CD14-positive monocyte (primary cell): ENCODE data around the gene CCDC85C. TPM values are rescaled to one million over a fixed set of nuclear protein-coding genes. Genes with fewer than 3 reads are reported as not detected.

Experiments
- DNase-seq, 3 donors: peaks; one replicate each; pipeline ENCODE4 v3.0.0-alpha.2; 2011 to 2022
- H2AFZ ChIP-seq: 2 replicates; pipeline ENCODE4 v1.6.0; 2012; ENCODE audit warnings: mild to moderate bottlenecking, low read depth, low read length, inconsistent platforms; ENCODE audit not compliant: insufficient read depth, poor library complexity, severe bottlenecking
- H3K27ac ChIP-seq, 2 donors: 1 replicate in 1 of 2; 2 replicates in 1 of 2; pipeline ENCODE4 v1.5.1; 2012 to 2013; ENCODE audit warnings: low read length in 2 of 2, control low read depth in 1 of 2, inconsistent platforms in 1 of 2, low read depth in 1 of 2, mild to moderate bottlenecking in 1 of 2
- H3K27me3 ChIP-seq, 2 donors: one replicate each; pipeline versions ENCODE4 v1.6.0 to v1.6.1; 2011 to 2013; ENCODE audit warnings: low read length in 2 of 2; ENCODE audit not compliant: control insufficient read depth in 2 of 2, insufficient read depth in 2 of 2
- H3K36me3 ChIP-seq, 2 donors: replicated peaks in 1 of 2; 1 replicate in 1 of 2; 2 replicates in 1 of 2; pipeline versions ENCODE4 v1.5.1 to v1.6.1; 2012 to 2013; ENCODE audit warnings: low read length in 2 of 2, control low read depth in 1 of 2, inconsistent platforms in 1 of 2, mild to moderate bottlenecking in 1 of 2; ENCODE audit not compliant: insufficient read depth in 2 of 2, control insufficient read depth in 1 of 2
- H3K4me1 ChIP-seq, 2 donors: 1 replicate in 1 of 2; 2 replicates in 1 of 2; pipeline versions ENCODE4 v1.5.1 to v1.6.1; 2012 to 2013; ENCODE audit warnings: low read length in 2 of 2, control low read depth in 1 of 2, inconsistent platforms in 1 of 2, mild to moderate bottlenecking in 1 of 2, moderate library complexity in 1 of 2; ENCODE audit not compliant: insufficient read depth in 2 of 2, control insufficient read depth in 1 of 2
- H3K4me2 ChIP-seq: replicated peaks from 2 replicates; pipeline ENCODE3; 2012; ENCODE audit warnings: low read length, moderate library complexity, mild to moderate bottlenecking; ENCODE audit not compliant: poor library complexity, severe bottlenecking; ENCODE audit errors: extremely low read depth
- H3K4me3 ChIP-seq, 3 experiments: fragments of 200-600 bp in 1 of 3; sonication (generic) in 1 of 3; replicated peaks in 1 of 3; 1 replicate in 2 of 3; 2 replicates in 1 of 3; pipeline ENCODE4 v1.5.1; 2011 to 2013; ENCODE audit warnings: low read length in 3 of 3, mild to moderate bottlenecking in 3 of 3, control low read depth in 2 of 3, low read depth in 2 of 3, inconsistent platforms in 1 of 3, moderate library complexity in 1 of 3
- H3K79me2 ChIP-seq: 2 replicates; pipeline ENCODE4 v1.6.0; 2012; ENCODE audit warnings: mild to moderate bottlenecking, control low read depth, inconsistent platforms, low read length, moderate library complexity; ENCODE audit not compliant: insufficient read depth
- H3K9ac ChIP-seq: 2 replicates; pipeline ENCODE4 v1.6.0; 2017; ENCODE audit warnings: low read length, mild to moderate bottlenecking; ENCODE audit not compliant: insufficient read depth, poor library complexity, severe bottlenecking
- H3K9me3 ChIP-seq, 2 donors: replicated peaks in 1 of 2; 1 replicate in 1 of 2; 2 replicates in 1 of 2; pipeline versions ENCODE4 v1.5.1 to v1.6.1; 2012 to 2013; ENCODE audit warnings: low read length in 2 of 2, control low read depth in 1 of 2; ENCODE audit not compliant: control insufficient read depth in 1 of 2, insufficient read depth in 1 of 2
- H4K20me1 ChIP-seq: 2 replicates; pipeline ENCODE4 v1.6.0; 2012; ENCODE audit warnings: mild to moderate bottlenecking, low read length, control low read depth, moderate library complexity; ENCODE audit not compliant: insufficient read depth
- H3K27ac Mint-ChIP-seq, 7 donors: one replicate each; pipeline ENCODE4 v1.8.0; 2020; ENCODE audit warnings: mild to moderate bottlenecking in 7 of 7, mixed read lengths in 7 of 7, moderate library complexity in 6 of 7, inconsistent platforms in 2 of 7
- H3K27me3 Mint-ChIP-seq, 3 donors: one replicate each; pipeline ENCODE4 v1.8.0; 2021 to 2022; ENCODE audit warnings: low read depth in 3 of 3, mild to moderate bottlenecking in 3 of 3, mixed read lengths in 3 of 3, moderate library complexity in 3 of 3, inconsistent platforms in 1 of 3
- H3K36me3 Mint-ChIP-seq, 2 donors: one replicate each; pipeline ENCODE4 v1.8.0; 2020; ENCODE audit warnings: mixed read lengths in 2 of 2, inconsistent platforms in 1 of 2, mild to moderate bottlenecking in 1 of 2
- H3K4me1 Mint-ChIP-seq: one replicate; pipeline ENCODE4 v1.8.0; 2020; ENCODE audit warnings: mild to moderate bottlenecking, mixed read lengths
- H3K4me3 Mint-ChIP-seq, 2 donors: one replicate each; pipeline ENCODE4 v1.8.0; 2020; ENCODE audit warnings: mild to moderate bottlenecking in 2 of 2, mixed read lengths in 2 of 2, moderate library complexity in 1 of 2
- H3K9me3 Mint-ChIP-seq, 7 donors: one replicate each; pipeline ENCODE4 v1.8.0; 2020 to 2022; ENCODE audit warnings: mixed read lengths in 7 of 7, mild to moderate bottlenecking in 6 of 7, moderate library complexity in 6 of 7, inconsistent platforms in 2 of 7
- CTCF ChIP-seq: fragments of 200-600 bp; IDR thresholded peaks from one replicate; pipeline ENCODE4 v1.8.0; 2022; ENCODE audit warnings: antibody characterized with exemption, mild to moderate bottlenecking
- WGBS: methylation state at CpG from one replicate; pipeline ENCODE4 v1.1.5; 2013; ENCODE audit warnings: missing lambda C conversion rate; ENCODE audit not compliant: insufficient coverage; 5-methylcytosine and 5-hydroxymethylcytosine counted together
- intact Hi-C, 2 donors: fragments of 100-400 bp; cut with micrococcal nuclease; formaldehyde crosslinking; loops; one replicate each; pipeline versions ENCODE4 v1.15.0 to v1.15.1; 2023
- polyA plus RNA-seq, 3 donors: library from polyadenylated mRNA; depleted of rRNA in 1 of 3; unstranded in 2 of 3; stranded (reverse) in 1 of 3; fragments of 300-500 nt in 2 of 3; fragments of >200 nt in 1 of 3; fragmentation: Illumina TruSeq in 2 of 3; gene quantifications; 1 replicate in 2 of 3; 2 replicates in 1 of 3; pipeline ENCODE4 v1.2.3, GENCODE V29; 2012 to 2021

CCDC85C gene
- polyA plus RNA-seq, 3 donors: under 0.01 to 0.03 TPM; not detected in 1

GRCh38 chr14:99619835-99620834, 16.1 kb upstream of the CCDC85C start:
- no peaks in the 10 kb centered on the region for H3K4me1 Mint-ChIP-seq
- intact Hi-C loops: no loop called here

More at GRCh38 chr14:99619835-99620834, 16.1 kb upstream of the CCDC85C start:
- Histone ChIP-seq H3K4me3 (no peak overlapping the region), H3K27me3 (peaks cover 0 to 24% of the 10 kb centered on the region in 2 donors), H3K36me3 (no peaks in the 10 kb centered on the region), H3K9me3 (no peaks in the 10 kb centered on the region), H3K4me1 (no peaks in the 10 kb centered on the region), H3K79me2 (no peaks in the 10 kb centered on the region), H2AFZ (no peak overlapping the region), H4K20me1 (no peaks in the 10 kb centered on the region), H3K27ac (no peak overlapping the region), H3K4me2 (no peak overlapping the region), H3K9ac (no peak overlapping the region)
- no peak for DNase-seq
- Mint-ChIP-seq H3K27ac (no peak overlapping the region), H3K4me3 (no peak overlapping the region), H3K36me3 (no peaks in the 10 kb centered on the region), H3K9me3 (no peaks in the 10 kb centered on the region), H3K27me3 (peaks cover 21 to 34% (median 28%) of the 10 kb centered on the region in 3 donors)
- no peak for TF ChIP-seq CTCF
- WGBS: 21% methylated on average over 9 of the region's 13 CpGs
